NOMO-1 (cell line): ENCODE data around the gene DLG2.
"Not testable (repeated sequence)": the region's sequence is repeated elsewhere in the genome, so short reads cannot be mapped to it uniquely, and the experiment has no call there.

Source experiments
- DNase-seq, 2 experiments: peaks; one replicate each; lab custom pipeline; 2025; ENCODE audit not compliant: unreplicated experiment in 2 of 2; lab: John Stamatoyannopoulos, UW

The DLG2 gene

DNA sequence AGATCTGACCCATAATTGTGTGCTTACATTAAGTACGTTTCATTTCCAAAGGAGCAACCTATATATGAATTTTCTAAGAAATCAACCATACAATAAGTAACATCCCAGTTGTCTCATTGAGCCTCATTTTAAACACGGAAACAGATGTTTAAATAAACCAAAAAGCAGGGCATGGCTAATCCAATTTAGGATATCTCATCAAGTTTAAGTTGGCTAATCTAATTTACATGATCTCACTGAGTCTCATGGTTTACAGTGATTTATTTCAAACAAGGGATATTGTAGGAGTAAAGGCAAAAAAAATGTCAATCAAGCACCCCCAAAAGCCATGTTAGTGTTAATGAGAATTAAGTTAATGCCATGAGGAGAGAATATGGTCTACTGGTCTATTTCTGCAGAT lies 1841.2 kb downstream of the DLG2 start:
- no peak for DNase-seq

DNA sequence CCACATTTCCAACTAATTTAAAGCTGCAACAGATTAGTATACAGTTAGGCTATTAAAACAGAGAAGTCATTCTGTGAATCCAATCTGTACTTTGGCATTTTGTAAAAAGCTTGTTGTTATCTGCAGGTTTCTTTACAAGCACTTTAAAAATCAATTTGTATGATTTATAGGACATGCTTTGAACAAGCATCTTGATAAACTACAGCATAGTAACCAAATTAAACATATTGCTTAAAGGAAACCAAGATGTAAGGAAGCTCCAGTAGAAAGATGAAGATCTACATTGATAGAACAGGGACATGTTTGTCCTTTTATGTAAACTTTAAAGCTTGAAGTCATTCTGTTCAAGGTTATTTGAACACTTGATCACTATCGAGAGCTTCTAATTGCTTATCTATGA lies 1842.7 kb downstream of the DLG2 start:
- DNase-seq = no peak

- DNase-seq = no peak
These were observed 1844.8 kb downstream of the DLG2 start for GRCh38 chr11:83782329-83782728.

DNA sequence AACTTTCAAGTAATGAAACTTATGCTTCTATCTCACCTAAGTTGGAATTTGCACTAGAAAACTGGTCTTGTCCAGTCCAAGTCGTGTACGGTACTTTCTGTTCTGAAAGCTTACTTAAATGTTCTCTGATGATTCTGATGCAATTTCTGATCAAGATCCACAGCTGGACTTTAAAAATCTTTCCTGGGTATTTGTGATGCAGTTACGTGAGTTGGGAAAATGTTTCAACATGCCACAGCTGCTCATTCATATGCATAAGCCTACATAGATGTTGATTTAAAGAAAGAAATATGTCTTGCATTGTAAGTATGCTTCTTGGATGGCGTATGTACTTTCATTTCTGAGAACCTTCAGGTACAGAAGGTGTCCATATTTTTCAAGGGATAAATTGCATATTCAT lies 1847.3 kb downstream of the DLG2 start:
- DNase-seq = no peak

DNA sequence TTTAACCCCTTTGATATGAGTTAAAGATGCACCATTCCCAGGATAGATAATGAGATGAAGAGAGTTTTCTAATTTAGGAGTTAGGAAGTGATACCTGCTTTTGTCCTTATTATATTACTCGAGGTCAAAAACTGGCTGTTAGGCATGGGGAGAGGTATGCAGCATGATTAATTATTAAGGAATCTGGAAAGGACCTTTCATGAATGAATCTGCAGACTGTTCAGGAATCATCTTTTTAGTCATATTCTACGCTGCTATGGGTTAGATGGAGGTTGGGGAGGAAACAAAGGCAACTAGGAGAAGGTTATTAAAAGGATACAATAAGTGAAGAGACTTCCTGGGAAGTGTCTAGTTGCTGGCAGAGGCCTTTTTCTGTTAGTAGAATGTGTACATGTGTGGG lies 1848.5 kb downstream of the DLG2 start:
- no peak for DNase-seq

DNA sequence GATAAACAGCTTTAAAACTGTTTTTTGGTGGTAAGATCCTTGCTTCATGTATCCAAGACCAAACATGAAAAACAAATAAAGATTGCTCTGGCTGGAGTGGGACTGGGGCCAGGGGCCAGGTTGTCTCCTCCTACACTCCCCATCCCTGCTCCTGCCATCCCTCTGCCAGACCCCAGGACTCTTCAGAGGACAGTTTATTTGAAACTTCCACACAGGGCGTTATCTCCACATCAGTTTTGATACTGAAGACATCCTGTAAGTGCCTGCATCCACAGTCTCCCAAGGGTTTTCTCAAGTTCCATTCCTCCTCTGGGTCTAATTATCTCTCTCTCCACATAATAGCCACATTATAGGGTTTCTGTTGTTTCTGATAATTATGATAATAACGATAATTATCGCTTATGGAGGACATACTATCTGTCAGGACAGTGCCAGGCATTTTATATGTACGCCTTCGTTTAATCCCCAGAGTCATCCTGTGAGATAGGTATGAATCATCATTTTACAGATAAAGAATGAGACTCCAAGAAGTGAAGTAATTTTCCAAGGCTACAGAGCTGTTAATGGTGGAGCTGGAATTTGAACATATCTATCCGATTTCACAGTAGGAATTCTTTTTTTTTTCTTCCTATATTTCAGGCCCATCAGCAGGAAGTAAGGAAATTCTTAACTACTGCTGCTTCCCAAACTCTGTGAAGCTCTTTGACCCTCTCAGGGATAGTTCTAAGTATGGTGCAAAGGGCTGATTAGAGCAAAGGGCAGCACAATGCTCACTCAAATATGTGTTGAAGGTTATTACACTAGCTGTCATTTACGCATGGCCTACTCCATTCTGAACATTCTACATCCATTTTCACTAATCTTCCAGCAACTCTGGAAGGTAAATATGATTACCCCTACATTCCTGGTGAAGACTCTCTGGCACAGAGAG lies 1852.9 kb downstream of the DLG2 start:
- DNase-seq = no peak

DNA sequence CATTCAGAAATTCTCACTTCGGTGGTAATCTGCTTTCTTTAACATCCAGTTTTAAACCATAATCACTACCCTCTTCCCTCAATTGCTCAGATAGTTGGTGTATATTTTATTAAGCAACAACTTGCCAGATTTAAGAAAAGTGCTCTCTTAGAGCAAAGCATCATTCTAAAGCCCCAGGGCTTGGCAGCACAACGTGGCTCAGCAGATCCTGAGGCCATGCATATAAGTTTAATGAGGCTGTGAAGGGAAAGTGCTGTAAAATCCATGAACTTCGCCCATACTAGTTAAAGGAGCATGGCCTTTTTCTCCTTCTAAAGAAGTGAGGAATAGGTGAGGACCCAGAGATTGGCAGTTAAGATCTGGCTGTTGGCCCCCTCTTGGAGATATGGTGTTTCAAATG lies 1858.7 kb downstream of the DLG2 start:
- no peak for DNase-seq

- DNase-seq = no peak
These were observed 1860.2 kb downstream of the DLG2 start for GRCh38 chr11:83766932-83767331.

GRCh38 chr11:83764643-83765042 lies 1862.5 kb downstream of the DLG2 start:
- DNase-seq = no peak

DNA sequence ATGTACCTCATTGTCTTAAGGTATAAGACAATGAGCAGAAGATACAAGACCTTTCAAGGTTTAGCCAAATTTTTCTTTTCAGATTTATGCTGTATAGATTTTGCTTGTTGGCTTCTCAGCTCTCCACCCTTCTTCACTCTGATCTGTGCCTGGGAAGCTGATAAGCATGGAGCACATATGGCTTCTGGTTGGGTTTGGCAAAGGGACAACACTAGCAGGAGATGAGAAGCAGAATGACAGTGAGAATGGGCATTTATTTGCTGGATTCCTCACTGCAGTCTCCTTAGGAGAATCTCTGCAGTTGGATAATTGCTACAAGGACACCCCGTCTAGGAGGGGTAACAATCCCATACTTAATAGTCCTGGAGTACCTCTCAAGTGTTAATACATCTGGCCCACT lies 1866.2 kb downstream of the DLG2 start:
- no peak for DNase-seq

GRCh38 chr11:83759148-83759547 lies 1868.0 kb downstream of the DLG2 start:
- no peak for DNase-seq

DNA sequence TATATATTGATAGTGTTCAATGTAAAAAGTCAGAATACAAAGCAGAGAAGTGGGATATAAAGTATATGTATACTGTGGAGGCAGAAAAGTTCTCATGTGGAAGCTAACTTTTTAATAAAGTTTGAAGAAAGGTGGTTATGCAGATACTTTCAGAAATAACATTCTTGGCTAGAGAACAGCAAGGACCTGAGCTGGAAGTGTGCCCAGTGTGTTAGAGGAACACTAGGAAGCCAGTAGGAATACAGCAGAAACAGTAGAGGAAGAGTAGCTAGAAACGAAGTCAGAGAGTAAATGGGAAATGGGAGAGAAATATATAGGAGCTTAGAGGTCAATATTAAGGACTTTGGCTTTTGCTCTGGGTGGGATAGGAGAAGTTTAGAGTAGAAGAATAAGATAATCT lies 1876.1 kb downstream of the DLG2 start:
- DNase-seq = no peak

DNA sequence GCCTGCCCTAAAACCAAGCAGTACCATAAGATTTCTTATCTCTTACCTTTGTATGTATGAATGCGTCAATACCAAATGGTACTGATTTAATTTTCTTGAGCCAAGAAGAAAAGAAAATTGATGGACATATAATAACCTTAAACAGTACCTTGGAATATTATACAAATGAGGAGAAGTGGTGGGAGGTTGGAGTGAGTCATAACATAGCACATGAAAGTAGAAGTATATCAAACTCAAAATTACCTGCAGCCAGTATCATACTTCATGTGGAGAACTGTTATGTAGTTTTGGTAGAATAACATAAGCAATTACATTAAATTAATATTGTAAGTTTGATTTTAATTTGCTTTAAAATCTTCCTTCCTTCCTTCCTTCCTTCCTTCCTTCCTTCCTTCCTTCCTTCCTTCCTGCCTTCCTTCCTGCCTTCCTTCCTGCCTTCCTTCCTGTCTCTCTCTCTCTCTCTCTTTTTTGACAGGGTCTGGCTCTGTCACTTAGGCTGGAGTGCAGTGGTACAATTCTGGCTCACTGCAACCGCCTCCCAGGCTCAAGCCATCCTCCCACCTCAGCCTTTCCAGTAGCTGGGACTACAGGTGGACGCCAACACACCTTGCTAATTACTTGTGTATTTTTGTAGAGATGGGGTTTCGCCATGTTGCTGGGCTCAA lies 1880.1 kb downstream of the DLG2 start:
- no peak for DNase-seq

GRCh38 chr11:83744620-83745192 lies 1882.4 kb downstream of the DLG2 start:
- no peak for DNase-seq

DNA sequence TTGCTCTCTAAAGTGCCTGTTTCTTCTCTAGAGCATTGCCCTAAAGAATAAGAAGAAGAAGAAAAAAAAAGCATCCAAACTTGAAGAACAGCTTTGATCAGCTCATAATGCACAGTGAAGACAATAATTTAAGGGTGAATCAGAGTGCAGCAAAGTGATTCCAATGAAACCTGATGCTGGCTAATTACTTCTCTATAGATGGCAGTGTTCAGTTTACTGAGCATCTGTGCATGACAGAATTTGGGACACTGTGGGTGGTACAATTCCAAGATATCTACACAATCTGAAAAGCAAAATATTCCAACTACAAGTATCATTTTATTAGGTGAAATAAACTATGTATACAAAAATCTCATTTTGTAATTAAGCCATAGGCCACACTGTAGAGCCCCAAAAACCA lies 1890.5 kb downstream of the DLG2 start:
- DNase-seq = no peak

- DNase-seq = no peak
These were observed 1893.0 kb downstream of the DLG2 start for GRCh38 chr11:83734120-83734519.

GRCh38 chr11:83731288-83731687 lies 1895.9 kb downstream of the DLG2 start:
- not testable (repeated sequence) for DNase-seq

- no peak for DNase-seq
These were observed 1898.9 kb downstream of the DLG2 start for GRCh38 chr11:83728281-83728680.

GRCh38 chr11:83727251-83727650 lies 1899.9 kb downstream of the DLG2 start:
- no peak for DNase-seq

- DNase-seq = no peak
These were observed 1900.8 kb downstream of the DLG2 start for GRCh38 chr11:83726316-83726715.

DNA sequence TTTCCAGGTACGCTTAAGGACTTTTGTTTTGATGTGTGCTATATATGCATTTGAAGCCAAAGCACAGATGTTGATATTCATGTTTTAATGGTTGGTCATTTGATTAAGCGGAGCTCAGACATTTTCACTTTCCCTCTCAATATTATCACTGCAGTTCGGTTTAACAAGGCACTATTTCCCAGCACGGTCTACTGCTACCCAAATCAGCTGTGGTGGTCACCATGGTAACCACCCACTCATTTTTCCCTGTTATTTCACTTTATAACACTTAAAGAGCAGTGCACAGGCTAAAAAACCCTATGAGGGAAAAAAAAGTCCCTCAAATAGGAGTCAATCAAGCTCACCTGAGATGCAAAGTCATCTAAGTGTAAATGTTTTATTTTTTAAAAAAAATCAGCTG lies 1901.4 kb downstream of the DLG2 start:
- no peak for DNase-seq

DNA sequence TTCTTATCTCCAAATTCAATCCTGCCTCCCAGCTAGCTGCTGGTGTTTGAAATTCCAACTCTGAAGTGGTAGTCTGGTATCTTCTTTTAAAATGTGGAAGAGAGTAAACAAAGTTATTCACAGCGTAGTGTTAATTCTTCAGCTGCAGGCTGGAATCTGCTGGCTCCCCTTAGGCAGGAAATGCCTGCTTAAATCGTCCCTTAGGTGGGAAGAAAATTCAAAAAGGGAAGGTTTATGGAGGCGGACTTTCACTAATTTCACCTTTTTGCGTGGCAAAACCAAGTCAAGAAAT lies 1901.9 kb downstream of the DLG2 start:
- DNase-seq = no peak
